Psoas muscle (tissue), 8 donors: ENCODE results near the gene HIP1. TPM values are rescaled to one million over a fixed set of nuclear protein-coding genes. Genes with fewer than 3 reads are reported as not detected.
A peak's percentile ranks its signal among the peaks of the same experiment; 100 is the strongest.

ENCODE experiments used
- ATAC-seq, 4 donors: fragments of 200-7000 bp; cut with Tn5 transposase; one replicate each; pipeline ENCODE4 v1.9.1; 2020; ENCODE audit warnings: moderate library complexity in 3 of 4, mild to moderate bottlenecking in 2 of 4
- DNase-seq, 2 donors: peaks; one replicate each; pipeline ENCODE4 v3.0.0-alpha.2; 2020
- H3K27ac ChIP-seq: fragments of 200-600 bp; one replicate; pipeline ENCODE4 v1.8.0; 2022
- H3K27me3 ChIP-seq, 3 donors: fragments of 200-600 bp in 1 of 3; one replicate each; pipeline versions ENCODE4 v1.6.1 to v1.8.0; 2013 to 2022; ENCODE audit warnings: low read length in 2 of 3, mild to moderate bottlenecking in 2 of 3, moderate library complexity in 1 of 3; ENCODE audit not compliant: insufficient read depth in 3 of 3
- H3K36me3 ChIP-seq, 2 donors: fragments of 200-600 bp in 1 of 2; one replicate each; pipeline versions ENCODE4 v1.6.1 to v1.8.0; 2013 to 2022; ENCODE audit warnings: low read depth in 1 of 2, mild to moderate bottlenecking in 1 of 2, moderate library complexity in 1 of 2; ENCODE audit not compliant: insufficient read depth in 1 of 2
- H3K4me1 ChIP-seq: fragments of 200-600 bp; one replicate; pipeline ENCODE4 v1.8.0; 2022
- H3K4me3 ChIP-seq: fragments of 200-600 bp; one replicate; pipeline ENCODE4 v1.8.0; 2022; ENCODE audit warnings: mild to moderate bottlenecking
- H3K9me3 ChIP-seq: fragments of 200-600 bp; one replicate; pipeline ENCODE4 v1.8.0; 2022
- CTCF ChIP-seq: fragments of 200-600 bp; IDR thresholded peaks from one replicate; pipeline ENCODE4 v1.8.0; 2022; ENCODE audit warnings: antibody characterized with exemption
- WGBS, 3 donors: extraction: QIAGEN DNeasy Blood & Tissue Kit; methylation state at CpG; one replicate each; pipeline versions ENCODE4 v1.1.6 to v1.1.7; 2013; 5-methylcytosine and 5-hydroxymethylcytosine counted together
- intact Hi-C, 2 donors: fragments of 100-400 bp; cut with DNase I; formaldehyde crosslinking; loops; one replicate each; pipeline versions ENCODE4 v1.11.0 to v1.14.2; 2022
- polyA plus RNA-seq, 3 donors: library from polyadenylated mRNA; stranded (reverse); fragments of 200-250 nt; gene quantifications; one replicate each; pipeline ENCODE4 v1.2.3, GENCODE V29; 2013
- total RNA-seq, 4 donors: library from RNA; stranded (reverse); fragmentation: NEBNext Ultra II Directional in 2 of 4; extraction: Animal tissue kit (Norgen Biotek cat#: 25700) in 2 of 4; gene quantifications; one replicate each; pipeline versions ENCODE4 v1.2.1 to v1.2.4, GENCODE V29; 2021 to 2023
- donor health status: healthy with polysubstance abuse.
- donor health status: DM: no; HTN: no; CAD: no; lungs with moderate emphysema.
- donor health status: Bipolar disorder and iron deficiency.
- donor health status: healthy.
- donor health status: DM: yes; HTN: yes; CAD: no.
- donor health status: DM: no; HTN: no; CAD: no.
- donor health status: DM: no; HTN: no; CAD: no.
- donor health status: DM: yes; HTN: yes; CAD: no.

The HIP1 gene
- total and polyA plus RNA-seq, 7 donors, result 2.5 to 11.9 (median 5.4) TPM

GRCh38 chr7:75639886-75640190, 98.9 kb downstream of the HIP1 start:
- DNase-seq (no peak), ATAC-seq (no peak)
- intact Hi-C loops, result no loop called here
- no peak for TF ChIP-seq CTCF
- H3K36me3 ChIP-seq, result no peaks in the 10 kb centered on the region
- H3K9me3 ChIP-seq, result peaks cover 6% of the 10 kb centered on the region
- H3K4me1 ChIP-seq, result peaks cover 6% of the 10 kb centered on the region
- 7 to 10% (median 8%) methylated on average over 7 of the region's 7 CpGs for WGBS, 3 donors
- H3K4me3 ChIP-seq, result peak overlapping the region; percentile 77
- H3K27ac ChIP-seq, result peak overlapping the region; percentile 41
- H3K27me3 ChIP-seq, result peaks cover 0 to 5% (median 2%) of the 10 kb centered on the region in 3 donors

GRCh38 chr7:75639071-75639885, 99.5 kb downstream of the HIP1 start:
- 0 to 2% (median 1%) methylated on average over 31 to 66 of the region's 77 CpGs for WGBS, 3 donors
- intact Hi-C loops, result no loop called here
- Histone ChIP-seq H3K27me3 (peaks cover 0 to 5% (median 2%) of the 10 kb centered on the region in 3 donors), H3K9me3 (peaks cover 6% of the 10 kb centered on the region), H3K4me1 (peaks cover 6% of the 10 kb centered on the region), H3K36me3 (no peaks in the 10 kb centered on the region), H3K27ac (peak overlapping the region; percentile 46), H3K4me3 (peak overlapping the region; percentile 77)
- peak; percentile 14 to 58 (median 30) for ATAC-seq
- DNase-seq, result peak; percentile 48 to 72
- no peak for TF ChIP-seq CTCF

- Histone ChIP-seq H3K27ac (peak overlapping the region; percentile 46), H3K4me1 (peaks cover 6% of the 10 kb centered on the region), H3K4me3 (peak overlapping the region; percentile 77), H3K27me3 (peaks cover 0 to 5% (median 2%) of the 10 kb centered on the region in 3 donors), H3K9me3 (peaks cover 6% of the 10 kb centered on the region), H3K36me3 (no peaks in the 10 kb centered on the region)
- DNase-seq, result peak; percentile 53 to 68
- intact Hi-C loops, result no loop called here
- WGBS, 3 donors, result 1 to 4% (median 1%) methylated on average over 23 to 35 of the region's 35 CpGs
- TF ChIP-seq CTCF, result no peak
- peak; percentile 48 to 75 (median 59) for ATAC-seq
These were observed 100.1 kb downstream of the HIP1 start for GRCh38 chr7:75638594-75639070.

GRCh38 chr7:75637854-75638593, 100.7 kb downstream of the HIP1 start:
- WGBS, 3 donors, result 62 to 72% (median 65%) methylated on average over 14 of the region's 14 CpGs
- Histone ChIP-seq H3K4me1 (peaks cover 6% of the 10 kb centered on the region), H3K27ac (no peak overlapping the region), H3K36me3 (no peaks in the 10 kb centered on the region), H3K4me3 (peak overlapping the region; percentile 77), H3K9me3 (peaks cover 2% of the 10 kb centered on the region), H3K27me3 (peaks cover 0 to 5% (median 2%) of the 10 kb centered on the region in 3 donors)
- intact Hi-C loops, result no loop called here
- TF ChIP-seq CTCF, result no peak
- no peak for DNase-seq
- ATAC-seq, result peak in 1 of 4 donors; percentile 29
